Measurements from ENCODE around the gene BORCS5.

DNA sequence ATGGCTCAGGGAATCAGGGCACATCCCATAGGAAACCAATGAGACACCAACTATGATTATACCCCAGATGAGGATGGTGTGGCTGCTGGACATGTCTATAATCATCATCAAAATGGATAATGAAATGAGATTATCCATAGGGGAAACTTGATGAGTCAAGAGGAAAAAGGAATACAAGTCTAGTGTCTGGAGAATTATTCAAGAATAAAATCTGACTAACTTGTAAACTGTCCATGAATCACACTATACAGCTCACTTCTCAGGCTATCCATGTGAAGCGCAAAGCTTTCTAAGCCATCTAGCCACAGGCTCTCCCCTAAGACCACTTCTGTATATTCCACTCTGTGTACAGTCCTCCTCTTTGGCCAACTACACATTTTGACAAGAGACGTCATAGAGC is 153.3 kb downstream of the BORCS5 start:
- TF ChIP-seq, protein P1, sequence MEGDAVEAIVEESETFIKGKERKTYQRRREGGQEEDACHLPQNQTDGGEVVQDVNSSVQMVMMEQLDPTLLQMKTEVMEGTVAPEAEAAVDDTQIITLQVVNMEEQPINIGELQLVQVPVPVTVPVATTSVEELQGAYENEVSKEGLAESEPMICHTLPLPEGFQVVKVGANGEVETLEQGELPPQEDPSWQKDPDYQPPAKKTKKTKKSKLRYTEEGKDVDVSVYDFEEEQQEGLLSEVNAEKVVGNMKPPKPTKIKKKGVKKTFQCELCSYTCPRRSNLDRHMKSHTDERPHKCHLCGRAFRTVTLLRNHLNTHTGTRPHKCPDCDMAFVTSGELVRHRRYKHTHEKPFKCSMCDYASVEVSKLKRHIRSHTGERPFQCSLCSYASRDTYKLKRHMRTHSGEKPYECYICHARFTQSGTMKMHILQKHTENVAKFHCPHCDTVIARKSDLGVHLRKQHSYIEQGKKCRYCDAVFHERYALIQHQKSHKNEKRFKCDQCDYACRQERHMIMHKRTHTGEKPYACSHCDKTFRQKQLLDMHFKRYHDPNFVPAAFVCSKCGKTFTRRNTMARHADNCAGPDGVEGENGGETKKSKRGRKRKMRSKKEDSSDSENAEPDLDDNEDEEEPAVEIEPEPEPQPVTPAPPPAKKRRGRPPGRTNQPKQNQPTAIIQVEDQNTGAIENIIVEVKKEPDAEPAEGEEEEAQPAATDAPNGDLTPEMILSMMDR (IDR thresholded peaks at IDR 0.05): no peak
- TF ChIP-seq POLR2A (IDR thresholded peaks at IDR 0.05): no peak
